ENCODE measurements around the gene USP8. TPM values are rescaled to one million over a fixed set of nuclear protein-coding genes. Genes with fewer than 3 reads are reported as not detected.
A peak's percentile ranks its signal among the peaks of the same experiment; 100 is the strongest.

Gene USP8
- total and polyA plus RNA-seq, 10 of the 15 experiments (the other 5 are each of a cell fraction or from before 2014, with no cell fraction given), result 25.2 to 51.7 (median 36.1) TPM

DNA sequence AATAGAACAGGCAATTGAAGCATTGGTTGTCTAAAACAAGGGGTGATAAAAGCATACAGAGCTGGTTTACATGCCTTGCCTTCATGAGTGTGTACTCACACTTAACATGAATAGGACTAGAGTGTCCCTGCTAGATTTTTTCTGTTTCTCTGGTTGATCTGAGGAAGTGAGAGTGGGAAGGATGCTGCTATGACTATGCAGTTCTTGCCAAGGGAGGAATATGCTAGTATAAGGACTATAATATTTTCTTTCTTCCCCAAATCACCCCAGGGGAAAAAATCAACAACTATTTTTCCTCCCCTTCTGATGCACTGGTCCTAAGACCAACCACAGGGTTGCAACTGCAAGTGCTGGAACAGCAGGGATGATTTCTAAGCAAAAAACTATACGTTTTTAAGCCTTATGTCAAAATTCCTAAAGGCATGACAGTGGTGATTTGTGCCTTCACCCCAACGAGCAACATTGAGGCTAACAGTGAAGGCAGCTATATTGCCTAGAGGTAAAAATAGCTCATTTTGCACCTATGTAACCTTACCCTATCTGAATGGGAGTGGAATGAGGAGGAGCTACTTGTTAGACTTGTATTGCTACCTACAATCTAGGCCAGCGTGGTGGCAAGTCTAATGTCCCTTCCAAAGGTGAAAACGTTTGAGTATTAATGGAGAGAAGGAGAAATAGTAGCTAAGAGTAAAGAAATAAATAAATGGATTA is 33.5 kb upstream of the USP8 start (continued):
- TF ChIP-seq NR2F1 (conservative IDR thresholded peaks at IDR 0.05) (no peak), ESRRA (IDR thresholded peaks at IDR 0.05; ENCODE audit: low read length) (no peak), SREBF1 (IDR thresholded peaks at IDR 0.05; ENCODE audit: low read length) (no peak), STAT3 (IDR thresholded peaks at IDR 0.05; ENCODE audit: low read depth, low read length) (no peak), ZSCAN29 (IDR thresholded peaks at IDR 0.05) (no peak), PAX8 (IDR thresholded peaks at IDR 0.05) (no peak), EP300 (IDR thresholded peaks at IDR 0.05; ENCODE audit: borderline replicate concordance in 1 of 2, control insufficient read depth in 1 of 2, low read depth in 2 of 2, low read length in 2 of 2) (peak in 1 of 2 experiments; percentile 87; a peak in 2 of 4 replicates), GABPA (IDR thresholded peaks at IDR 0.05; ENCODE audit: low read depth) (0 out of 2 replicates have a peak, but pooled peaks have one; percentile 6), BACH1 (IDR thresholded peaks at IDR 0.05; ENCODE audit: borderline replicate concordance) (no peak; the same call in 1 of the 2 replicates), EGR1 (IDR thresholded peaks at IDR 0.05; ENCODE audit: borderline replicate concordance in 1 of 2, low read depth in 2 of 2, low read length in 2 of 2) (no peak), IKZF2 (IDR thresholded peaks at IDR 0.05) (peak; percentile 88 to 94), RB1 (IDR thresholded peaks at IDR 0.05; ENCODE audit: borderline replicate concordance) (no peak), NFYB (IDR thresholded peaks at IDR 0.05; ENCODE audit: insufficient read depth, low read depth, low read length) (no peak), EED (IDR thresholded peaks at IDR 0.05; ENCODE audit: low read depth) (peak; percentile 83), NFIC (IDR thresholded peaks at IDR 0.05; ENCODE audit: low read depth, low read length) (peak; percentile 62; the same call in 1 of the 2 replicates), ZNF384 (IDR thresholded peaks at IDR 0.05; ENCODE audit: borderline replicate concordance, low read depth, low read length) (peak; percentile 46; the same call in 1 of the 2 replicates), DPF2 (IDR thresholded peaks at IDR 0.05) (peak; percentile 81), LARP7 (IDR thresholded peaks at IDR 0.05) (no peak), ZNF274 (IDR thresholded peaks at IDR 0.05; ENCODE audit: insufficient read depth, insufficient read length) (no peak), SRF (IDR thresholded peaks at IDR 0.05; ENCODE audit: low read depth in 2 of 2, low read length in 2 of 2) (0 out of 4 replicates have a peak, but pooled peaks of 1 of the 2 experiments have one; percentile 52), SMC3 (IDR thresholded peaks at IDR 0.05; ENCODE audit: borderline replicate concordance, low read length) (no peak), RUNX3 (IDR thresholded peaks at IDR 0.05; ENCODE audit: low read length) (peak; percentile 67), FOXM1 (IDR thresholded peaks at IDR 0.05; ENCODE audit: low read depth, low read length) (0 out of 2 replicates have a peak, but pooled peaks have one; percentile 33), IRF4 (IDR thresholded peaks at IDR 0.05; ENCODE audit: low read depth, low read length) (peak; percentile 97), IKZF1 (conservative IDR thresholded peaks at IDR 0.05) (peak; percentile 78), SIN3A (IDR thresholded peaks at IDR 0.05; ENCODE audit: low read depth, low read length) (no peak)
- TF ChIP-seq, protein P1, sequence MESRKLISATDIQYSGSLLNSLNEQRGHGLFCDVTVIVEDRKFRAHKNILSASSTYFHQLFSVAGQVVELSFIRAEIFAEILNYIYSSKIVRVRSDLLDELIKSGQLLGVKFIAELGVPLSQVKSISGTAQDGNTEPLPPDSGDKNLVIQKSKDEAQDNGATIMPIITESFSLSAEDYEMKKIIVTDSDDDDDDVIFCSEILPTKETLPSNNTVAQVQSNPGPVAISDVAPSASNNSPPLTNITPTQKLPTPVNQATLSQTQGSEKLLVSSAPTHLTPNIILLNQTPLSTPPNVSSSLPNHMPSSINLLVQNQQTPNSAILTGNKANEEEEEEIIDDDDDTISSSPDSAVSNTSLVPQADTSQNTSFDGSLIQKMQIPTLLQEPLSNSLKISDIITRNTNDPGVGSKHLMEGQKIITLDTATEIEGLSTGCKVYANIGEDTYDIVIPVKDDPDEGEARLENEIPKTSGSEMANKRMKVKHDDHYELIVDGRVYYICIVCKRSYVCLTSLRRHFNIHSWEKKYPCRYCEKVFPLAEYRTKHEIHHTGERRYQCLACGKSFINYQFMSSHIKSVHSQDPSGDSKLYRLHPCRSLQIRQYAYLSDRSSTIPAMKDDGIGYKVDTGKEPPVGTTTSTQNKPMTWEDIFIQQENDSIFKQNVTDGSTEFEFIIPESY (IDR thresholded peaks at IDR 0.05), result no peak
- TF ChIP-seq, protein P2, sequence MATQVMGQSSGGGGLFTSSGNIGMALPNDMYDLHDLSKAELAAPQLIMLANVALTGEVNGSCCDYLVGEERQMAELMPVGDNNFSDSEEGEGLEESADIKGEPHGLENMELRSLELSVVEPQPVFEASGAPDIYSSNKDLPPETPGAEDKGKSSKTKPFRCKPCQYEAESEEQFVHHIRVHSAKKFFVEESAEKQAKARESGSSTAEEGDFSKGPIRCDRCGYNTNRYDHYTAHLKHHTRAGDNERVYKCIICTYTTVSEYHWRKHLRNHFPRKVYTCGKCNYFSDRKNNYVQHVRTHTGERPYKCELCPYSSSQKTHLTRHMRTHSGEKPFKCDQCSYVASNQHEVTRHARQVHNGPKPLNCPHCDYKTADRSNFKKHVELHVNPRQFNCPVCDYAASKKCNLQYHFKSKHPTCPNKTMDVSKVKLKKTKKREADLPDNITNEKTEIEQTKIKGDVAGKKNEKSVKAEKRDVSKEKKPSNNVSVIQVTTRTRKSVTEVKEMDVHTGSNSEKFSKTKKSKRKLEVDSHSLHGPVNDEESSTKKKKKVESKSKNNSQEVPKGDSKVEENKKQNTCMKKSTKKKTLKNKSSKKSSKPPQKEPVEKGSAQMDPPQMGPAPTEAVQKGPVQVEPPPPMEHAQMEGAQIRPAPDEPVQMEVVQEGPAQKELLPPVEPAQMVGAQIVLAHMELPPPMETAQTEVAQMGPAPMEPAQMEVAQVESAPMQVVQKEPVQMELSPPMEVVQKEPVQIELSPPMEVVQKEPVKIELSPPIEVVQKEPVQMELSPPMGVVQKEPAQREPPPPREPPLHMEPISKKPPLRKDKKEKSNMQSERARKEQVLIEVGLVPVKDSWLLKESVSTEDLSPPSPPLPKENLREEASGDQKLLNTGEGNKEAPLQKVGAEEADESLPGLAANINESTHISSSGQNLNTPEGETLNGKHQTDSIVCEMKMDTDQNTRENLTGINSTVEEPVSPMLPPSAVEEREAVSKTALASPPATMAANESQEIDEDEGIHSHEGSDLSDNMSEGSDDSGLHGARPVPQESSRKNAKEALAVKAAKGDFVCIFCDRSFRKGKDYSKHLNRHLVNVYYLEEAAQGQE (IDR thresholded peaks at IDR 0.05; ENCODE audit: low read depth, low read length), result no peak

Measured in GM12878 (cell line).